Loucy (cell line): ENCODE data around the gene RBM17.

ENCODE experiments used
- H2AFZ ChIP-seq: fragments of 200-600 bp; sonication (generic); 2 replicates; pipeline ENCODE4 v1.6.0; 2016; ENCODE audit warnings: antibody characterized with exemption, mild to moderate bottlenecking, low read length, moderate library complexity
- H3F3A ChIP-seq: fragments of 200-600 bp; 2 replicates; pipeline ENCODE4 v1.6.0; 2016; ENCODE audit warnings: antibody characterized with exemption, low read depth, mild to moderate bottlenecking
- H3K27me3 ChIP-seq: fragments of 200-600 bp; sonication (generic); 2 replicates; pipeline ENCODE4 v1.6.1; 2014; ENCODE audit warnings: low read length, mild to moderate bottlenecking; ENCODE audit not compliant: insufficient read depth, poor library complexity, severe bottlenecking
- H3K36me3 ChIP-seq: fragments of 200-600 bp; sonication (generic); 2 replicates; pipeline ENCODE4 v1.6.1; 2016; ENCODE audit warnings: low read length; ENCODE audit not compliant: insufficient read depth
- H3K4me1 ChIP-seq: fragments of 200-600 bp; sonication (generic); 2 replicates; pipeline ENCODE4 v1.5.1; 2014; ENCODE audit warnings: low read length, mild to moderate bottlenecking; ENCODE audit not compliant: insufficient read depth, poor library complexity, severe bottlenecking
- H3K4me2 ChIP-seq: fragments of 200-600 bp; sonication (generic); 2 replicates; pipeline ENCODE4 v1.6.0; 2014; ENCODE audit warnings: antibody characterized with exemption, low read length, low read depth, mild to moderate bottlenecking; ENCODE audit not compliant: poor library complexity, severe bottlenecking
- H3K4me3 ChIP-seq: fragments of 200-600 bp; sonication (generic); 2 replicates; pipeline ENCODE4 v1.5.1; 2014; ENCODE audit warnings: low read length, mild to moderate bottlenecking, mixed read lengths; ENCODE audit not compliant: poor library complexity, severe bottlenecking
- H3K79me2 ChIP-seq: fragments of 200-600 bp; sonication (generic); 2 replicates; pipeline ENCODE4 v1.6.1; 2014; ENCODE audit warnings: low read length; ENCODE audit not compliant: insufficient read depth
- H3K9ac ChIP-seq: fragments of 200-600 bp; sonication (generic); 2 replicates; pipeline ENCODE4 v1.6.0; 2014; ENCODE audit warnings: mild to moderate bottlenecking, low read depth, low read length, moderate library complexity; ENCODE audit not compliant: poor library complexity, severe bottlenecking
- H3K9me2 ChIP-seq: fragments of 200-600 bp; sonication (generic); replicated peaks from 2 replicates; pipeline ENCODE4 v1.6.1; 2016; ENCODE audit warnings: low read depth, low read length, mixed read lengths
- H3K9me3 ChIP-seq: fragments of 200-600 bp; sonication (generic); 2 replicates; pipeline ENCODE4 v1.6.1; 2014; ENCODE audit warnings: mild to moderate bottlenecking, antibody characterized with exemption, low read length, low read depth; ENCODE audit not compliant: insufficient read depth
- H4K20me1 ChIP-seq: fragments of 200-600 bp; sonication (generic); 2 replicates; pipeline ENCODE4 v1.6.0; 2014; ENCODE audit warnings: antibody characterized with exemption, low read length, mild to moderate bottlenecking; ENCODE audit not compliant: insufficient read depth, poor library complexity, severe bottlenecking
- CTCF ChIP-seq: fragments of 200-600 bp; sonication (generic); conservative IDR thresholded peaks from 2 replicates; pipeline ENCODE4 v1.5.1; 2014; ENCODE audit warnings: mild to moderate bottlenecking, antibody characterized with exemption, low read length
- EZH2phosphoT487 ChIP-seq: fragments of 200-600 bp; IDR thresholded peaks from 2 replicates; pipeline ENCODE4 v1.6.1; 2018; ENCODE audit warnings: antibody characterized with exemption, mild to moderate bottlenecking, moderate library complexity, borderline replicate concordance

RBM17 gene

GRCh38 chr10:6065835-6066234 lies 23.0 kb upstream of the RBM17 start:
- no peak overlapping the region for H3K9ac ChIP-seq

GRCh38 chr10:6067457-6067856 lies 21.4 kb upstream of the RBM17 start:
- Histone ChIP-seq H3K4me2 (no peak overlapping the region), H3K4me3 (no peak overlapping the region), H3K27me3 (peaks cover 11% of the 10 kb centered on the region), H3K9me2 (no peaks in the 10 kb centered on the region), H3F3A (no peaks in the 10 kb centered on the region), H3K4me1 (peaks cover 11% of the 10 kb centered on the region), H3K79me2 (no peaks in the 10 kb centered on the region), H3K36me3 (no peaks in the 10 kb centered on the region), H4K20me1 (no peaks in the 10 kb centered on the region), H3K9ac (no peak overlapping the region), H2AFZ (no peak overlapping the region), H3K9me3 (no peaks in the 10 kb centered on the region)
- TF ChIP-seq CTCF (no peak), EZH2phosphoT487 (no peak)

More at GRCh38 chr10:6065835-6066234, 23.0 kb upstream of the RBM17 start:
- Histone ChIP-seq H3K4me1 (peaks cover 26% of the 10 kb centered on the region), H3K79me2 (no peaks in the 10 kb centered on the region), H3K4me2 (no peak overlapping the region), H3K9me2 (no peaks in the 10 kb centered on the region), H3F3A (no peaks in the 10 kb centered on the region), H3K36me3 (no peaks in the 10 kb centered on the region), H3K4me3 (no peak overlapping the region), H3K9me3 (no peaks in the 10 kb centered on the region), H2AFZ (no peak overlapping the region), H4K20me1 (no peaks in the 10 kb centered on the region), H3K27me3 (peaks cover 11% of the 10 kb centered on the region)
- no peak for TF ChIP-seq EZH2phosphoT487

- peak overlapping the region; percentile 20 for H3K4me2 ChIP-seq
Measured at GRCh38 chr10:6068006-6068405, 20.8 kb upstream of the RBM17 start.

More at GRCh38 chr10:6068006-6068405, 20.8 kb upstream of the RBM17 start:
- peaks cover 11% of the 10 kb centered on the region for H3K27me3 ChIP-seq
- no peaks in the 10 kb centered on the region for H3F3A ChIP-seq
- H3K4me1 ChIP-seq, result peaks cover 7% of the 10 kb centered on the region
- no peaks in the 10 kb centered on the region for H3K36me3 ChIP-seq
- H3K9me3 ChIP-seq, result no peaks in the 10 kb centered on the region
- no peaks in the 10 kb centered on the region for H4K20me1 ChIP-seq
- H3K79me2 ChIP-seq, result no peaks in the 10 kb centered on the region
- TF ChIP-seq CTCF, result no peak
- no peak for TF ChIP-seq EZH2phosphoT487
- H3K9ac ChIP-seq, result no peak overlapping the region
- H3K9me2 ChIP-seq, result no peaks in the 10 kb centered on the region
- H3K4me3 ChIP-seq, result no peak overlapping the region
- H2AFZ ChIP-seq, result no peak overlapping the region
